ENCODE results near the gene TSSK2.

DNA sequence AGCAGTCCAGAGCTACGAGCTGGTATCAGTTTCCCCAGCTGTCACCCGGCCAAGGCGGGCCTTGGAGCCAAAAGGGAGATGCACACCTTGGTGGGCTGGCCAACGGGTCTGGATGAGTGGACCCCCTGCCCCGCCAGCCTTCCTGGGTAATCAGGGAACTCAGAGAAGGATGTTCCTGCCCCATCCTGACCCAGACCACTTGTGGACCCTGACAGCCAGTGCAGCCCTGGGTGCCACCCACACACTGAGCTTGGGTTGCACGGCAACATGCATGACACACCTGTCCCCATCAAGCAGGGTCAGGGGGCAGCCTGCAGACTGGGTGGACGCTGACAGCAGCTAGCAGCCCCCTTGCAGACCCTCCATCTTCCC is 38.8 kb downstream of the TSSK2 start:
- TF ChIP-seq TAF1 (IDR thresholded peaks at IDR 0.05; ENCODE audit: borderline replicate concordance, insufficient read depth, low read length) (no peak), SIN3A (IDR thresholded peaks at IDR 0.05; ENCODE audit: borderline replicate concordance, insufficient read depth, low read length) (no peak)
- TF ChIP-seq, protein P1, sequence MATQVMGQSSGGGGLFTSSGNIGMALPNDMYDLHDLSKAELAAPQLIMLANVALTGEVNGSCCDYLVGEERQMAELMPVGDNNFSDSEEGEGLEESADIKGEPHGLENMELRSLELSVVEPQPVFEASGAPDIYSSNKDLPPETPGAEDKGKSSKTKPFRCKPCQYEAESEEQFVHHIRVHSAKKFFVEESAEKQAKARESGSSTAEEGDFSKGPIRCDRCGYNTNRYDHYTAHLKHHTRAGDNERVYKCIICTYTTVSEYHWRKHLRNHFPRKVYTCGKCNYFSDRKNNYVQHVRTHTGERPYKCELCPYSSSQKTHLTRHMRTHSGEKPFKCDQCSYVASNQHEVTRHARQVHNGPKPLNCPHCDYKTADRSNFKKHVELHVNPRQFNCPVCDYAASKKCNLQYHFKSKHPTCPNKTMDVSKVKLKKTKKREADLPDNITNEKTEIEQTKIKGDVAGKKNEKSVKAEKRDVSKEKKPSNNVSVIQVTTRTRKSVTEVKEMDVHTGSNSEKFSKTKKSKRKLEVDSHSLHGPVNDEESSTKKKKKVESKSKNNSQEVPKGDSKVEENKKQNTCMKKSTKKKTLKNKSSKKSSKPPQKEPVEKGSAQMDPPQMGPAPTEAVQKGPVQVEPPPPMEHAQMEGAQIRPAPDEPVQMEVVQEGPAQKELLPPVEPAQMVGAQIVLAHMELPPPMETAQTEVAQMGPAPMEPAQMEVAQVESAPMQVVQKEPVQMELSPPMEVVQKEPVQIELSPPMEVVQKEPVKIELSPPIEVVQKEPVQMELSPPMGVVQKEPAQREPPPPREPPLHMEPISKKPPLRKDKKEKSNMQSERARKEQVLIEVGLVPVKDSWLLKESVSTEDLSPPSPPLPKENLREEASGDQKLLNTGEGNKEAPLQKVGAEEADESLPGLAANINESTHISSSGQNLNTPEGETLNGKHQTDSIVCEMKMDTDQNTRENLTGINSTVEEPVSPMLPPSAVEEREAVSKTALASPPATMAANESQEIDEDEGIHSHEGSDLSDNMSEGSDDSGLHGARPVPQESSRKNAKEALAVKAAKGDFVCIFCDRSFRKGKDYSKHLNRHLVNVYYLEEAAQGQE (IDR thresholded peaks at IDR 0.05; ENCODE audit: insufficient read depth in 1 of 2, low read depth in 2 of 2, low read length in 2 of 2) = no peak
